GM12874 (cell line): ENCODE measurements around the gene AKIRIN2.

ENCODE experiments used
- CTCF ChIP-seq: IDR thresholded peaks from 2 replicates; pipeline ENCODE4 v1.5.1; 2011; ENCODE audit warnings: low read depth, mild to moderate bottlenecking, control low read depth, low read length, moderate library complexity; ENCODE audit not compliant: insufficient read depth

The AKIRIN2 gene

DNA sequence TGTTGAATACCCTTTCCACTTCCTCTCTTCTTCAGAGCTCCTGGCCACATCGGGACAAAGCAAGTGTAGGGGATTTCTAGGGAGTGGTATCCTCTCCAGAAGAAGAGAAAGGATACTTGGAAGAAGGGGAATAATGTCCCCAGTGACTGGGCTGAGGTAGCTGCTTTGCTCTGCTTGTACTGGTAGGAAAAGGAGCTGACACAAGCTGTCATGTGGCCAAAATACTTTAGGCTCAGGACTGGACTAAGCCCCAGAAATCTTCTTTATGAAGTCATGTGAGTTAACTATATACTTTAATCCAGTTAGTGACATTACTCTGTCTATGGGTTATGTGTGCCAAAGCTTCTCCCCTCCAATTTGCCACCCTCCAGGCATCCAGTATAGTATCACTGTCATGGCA is 40.5 kb downstream of the AKIRIN2 start:
- no peak for TF ChIP-seq CTCF

GRCh38 chr6:87661016-87661415 is 41.0 kb downstream of the AKIRIN2 start:
- TF ChIP-seq CTCF = no peak

GRCh38 chr6:87660226-87660911 is 41.7 kb downstream of the AKIRIN2 start:
- TF ChIP-seq CTCF = no peak

GRCh38 chr6:87658516-87658915 is 43.5 kb downstream of the AKIRIN2 start:
- no peak for TF ChIP-seq CTCF

GRCh38 chr6:87656857-87657256 is 45.2 kb downstream of the AKIRIN2 start:
- no peak for TF ChIP-seq CTCF

GRCh38 chr6:87655824-87656223 is 46.2 kb downstream of the AKIRIN2 start:
- no peak for TF ChIP-seq CTCF

DNA sequence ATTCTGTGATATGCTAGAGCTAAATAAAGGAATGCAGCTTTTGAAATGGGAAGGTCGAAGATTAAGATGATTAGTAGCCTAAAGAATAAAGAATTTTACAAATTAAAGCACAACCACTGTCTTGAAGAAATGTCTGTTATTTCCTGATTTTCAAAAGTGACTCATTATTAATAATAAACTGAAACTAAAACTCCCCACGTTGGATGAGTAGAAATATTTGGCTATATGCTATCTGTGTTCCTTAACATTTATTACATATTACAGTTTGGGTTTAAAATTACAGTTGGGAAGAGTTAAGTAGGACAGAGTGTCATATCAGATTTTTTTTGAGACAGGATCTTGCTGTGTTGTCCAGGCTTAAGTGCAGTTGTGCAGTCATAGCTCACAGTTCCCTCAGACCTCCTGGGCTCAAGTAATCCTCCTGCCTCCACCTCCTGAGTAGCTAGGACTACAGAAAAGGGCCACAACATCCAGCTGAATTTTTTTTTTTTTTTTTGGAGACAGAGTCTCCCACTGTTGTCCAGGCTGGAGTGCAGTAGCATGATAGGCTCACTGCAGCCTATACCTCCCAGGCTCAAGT is 47.1 kb downstream of the AKIRIN2 start:
- TF ChIP-seq CTCF = no peak
